Panc1 (cell line): ENCODE measurements around the gene LIMCH1. TPM values are rescaled to one million over a fixed set of nuclear protein-coding genes. Genes with fewer than 3 reads are reported as not detected.

ENCODE experiments used
- ATAC-seq: fragments of 200-7000 bp; cut with Tn5 transposase; 2 replicates; pipeline ENCODE4 v1.9.1; 2020; ENCODE audit warnings: mild to moderate bottlenecking, moderate library complexity
- BruUV-seq: library from RNA; stranded (reverse); fragments of 400-500 nt; replicated peaks from 2 replicates; lab custom pipeline; 2021; lab: Mats Ljungman, UMichigan
- CTCF ChIA-PET: fragments of 300-600 bp; sonication (Branson Sonifier 250); formaldehyde crosslinking; loops from one replicate; lab custom pipeline; 2022; ENCODE audit warnings: antibody characterized with exemption; lab: Charles Lee
- POLR2A ChIA-PET: fragments of 300-600 bp; sonication (Branson Sonifier 250); formaldehyde crosslinking; loops from one replicate; lab custom pipeline; 2022; ENCODE audit warnings: antibody characterized with exemption; lab: Charles Lee
- DNase-seq: peaks from one replicate; pipeline ENCODE4 v3.0.0-alpha.2; 2010; ENCODE audit warnings: low read depth, low spot score
- H3K27ac ChIP-seq: 2 replicates; pipeline ENCODE4 v1.5.1; 2011; ENCODE audit warnings: mild to moderate bottlenecking, low read length, inconsistent platforms
- H3K27me3 ChIP-seq: fragments of 200-500 bp; sonication (Bioruptor generic); 2 replicates; pipeline ENCODE4 v1.6.0; 2014; ENCODE audit warnings: low read length, inconsistent platforms; ENCODE audit not compliant: control insufficient read depth, insufficient read depth
- H3K36me3 ChIP-seq: fragments of 200-500 bp; sonication (Bioruptor generic); 2 replicates; pipeline ENCODE4 v1.5.1; 2014; ENCODE audit warnings: inconsistent platforms, mild to moderate bottlenecking, low read length, moderate library complexity; ENCODE audit not compliant: control insufficient read depth, insufficient read depth
- H3K4me1 ChIP-seq: 2 replicates; pipeline ENCODE4 v1.5.1; 2011; ENCODE audit warnings: inconsistent platforms, mild to moderate bottlenecking, low read length, moderate library complexity; ENCODE audit not compliant: control insufficient read depth, insufficient read depth
- H3K4me3 ChIP-seq, 2 experiments: 2 replicates each; pipeline ENCODE4 v1.5.1; 2011 to 2012; ENCODE audit warnings: low read depth in 2 of 2, low read length in 2 of 2, mild to moderate bottlenecking in 2 of 2, inconsistent platforms in 1 of 2, moderate library complexity in 1 of 2
- H3K9me3 ChIP-seq: fragments of 200-500 bp; sonication (Bioruptor generic); 2 replicates; pipeline ENCODE4 v1.5.1; 2014; ENCODE audit warnings: low read depth, mild to moderate bottlenecking, inconsistent platforms, low read length, moderate library complexity; ENCODE audit not compliant: control insufficient read depth, insufficient read depth
- POLR2AphosphoS5 ChIP-seq: IDR thresholded peaks from 2 replicates; pipeline ENCODE4 v1.6.1; 2012; ENCODE audit warnings: mild to moderate bottlenecking, low read depth, low read length, moderate library complexity
- SIN3A ChIP-seq: IDR thresholded peaks from 2 replicates; pipeline ENCODE4 v1.6.1; 2012; ENCODE audit warnings: low read depth, mild to moderate bottlenecking, low read length, moderate library complexity, borderline replicate concordance; ENCODE audit not compliant: insufficient read depth
- TCF7L2 ChIP-seq: IDR thresholded peaks from 2 replicates; pipeline ENCODE4 v1.6.1; 2011; ENCODE audit warnings: mild to moderate bottlenecking, low read depth, low read length, inconsistent platforms
- in situ Hi-C: cut with HindIII; loops from 2 replicates; pipeline ENCODE4 v1.10.0; 2016; ENCODE audit warnings: low sequenced_read_pairs, low pct_unique_long_range_greater_than_20kb
- intact Hi-C: fragments of 100-400 bp; cut with micrococcal nuclease; formaldehyde crosslinking; loops from one replicate; pipeline ENCODE4 v1.10.0; 2022; ENCODE audit not compliant: unreplicated experiment
- total RNA-seq: library from RNA; stranded (reverse); gene quantifications from one replicate; pipeline ENCODE4 v1.2.1, GENCODE V29; 2021; ENCODE audit not compliant: unreplicated experiment
- TF ChIP-seq, protein P1 (sequence below), 2 experiments: IDR thresholded peaks; 2 replicates each; pipeline ENCODE4 v1.6.1; 2011 to 2012; ENCODE audit warnings: low read depth in 2 of 2, control low read depth in 1 of 2, low read length in 1 of 2, mild to moderate bottlenecking in 1 of 2, moderate library complexity in 1 of 2; ENCODE audit not compliant: insufficient read depth in 1 of 2
- TF ChIP-seq, protein P2 (sequence below): fragments of 450-650 bp; IDR thresholded peaks from 2 replicates; pipeline ENCODE4 v1.5.1; 2017; ENCODE audit warnings: mild to moderate bottlenecking

Gene LIMCH1
- total RNA-seq, 1 experiment from 2014 or later = 3.3 TPM

DNA sequence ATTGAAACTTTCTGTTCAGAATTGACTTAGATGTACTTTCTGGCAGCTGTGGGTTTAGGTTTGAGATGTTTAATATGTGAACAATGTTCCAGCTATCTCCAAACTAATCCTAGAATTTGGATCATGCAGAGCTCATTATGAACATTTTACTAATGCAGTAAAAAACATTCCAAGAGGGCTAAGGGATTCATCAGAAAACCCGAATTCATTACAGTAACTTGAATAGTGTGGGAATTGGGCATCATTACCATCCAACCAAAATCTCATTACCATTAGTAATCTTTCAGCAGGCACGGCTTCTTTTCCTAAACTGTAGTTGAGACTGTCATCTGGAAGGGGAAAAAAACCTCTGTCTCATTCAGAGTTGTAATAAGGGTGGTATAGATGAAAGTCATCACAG, 91.0 kb downstream of the LIMCH1 start:
- ChIA-PET CTCF (no interaction called here), POLR2A (no interaction called here)
- no TSS peak for BruUV-seq
- H3K4me1 ChIP-seq = no peaks in the 10 kb centered on the region
- H3K27ac ChIP-seq = no peak overlapping the region
- H3K4me3 ChIP-seq = no peak overlapping the region
- ATAC-seq (no peak), DNase-seq (no peak)
- TF ChIP-seq, protein P1, sequence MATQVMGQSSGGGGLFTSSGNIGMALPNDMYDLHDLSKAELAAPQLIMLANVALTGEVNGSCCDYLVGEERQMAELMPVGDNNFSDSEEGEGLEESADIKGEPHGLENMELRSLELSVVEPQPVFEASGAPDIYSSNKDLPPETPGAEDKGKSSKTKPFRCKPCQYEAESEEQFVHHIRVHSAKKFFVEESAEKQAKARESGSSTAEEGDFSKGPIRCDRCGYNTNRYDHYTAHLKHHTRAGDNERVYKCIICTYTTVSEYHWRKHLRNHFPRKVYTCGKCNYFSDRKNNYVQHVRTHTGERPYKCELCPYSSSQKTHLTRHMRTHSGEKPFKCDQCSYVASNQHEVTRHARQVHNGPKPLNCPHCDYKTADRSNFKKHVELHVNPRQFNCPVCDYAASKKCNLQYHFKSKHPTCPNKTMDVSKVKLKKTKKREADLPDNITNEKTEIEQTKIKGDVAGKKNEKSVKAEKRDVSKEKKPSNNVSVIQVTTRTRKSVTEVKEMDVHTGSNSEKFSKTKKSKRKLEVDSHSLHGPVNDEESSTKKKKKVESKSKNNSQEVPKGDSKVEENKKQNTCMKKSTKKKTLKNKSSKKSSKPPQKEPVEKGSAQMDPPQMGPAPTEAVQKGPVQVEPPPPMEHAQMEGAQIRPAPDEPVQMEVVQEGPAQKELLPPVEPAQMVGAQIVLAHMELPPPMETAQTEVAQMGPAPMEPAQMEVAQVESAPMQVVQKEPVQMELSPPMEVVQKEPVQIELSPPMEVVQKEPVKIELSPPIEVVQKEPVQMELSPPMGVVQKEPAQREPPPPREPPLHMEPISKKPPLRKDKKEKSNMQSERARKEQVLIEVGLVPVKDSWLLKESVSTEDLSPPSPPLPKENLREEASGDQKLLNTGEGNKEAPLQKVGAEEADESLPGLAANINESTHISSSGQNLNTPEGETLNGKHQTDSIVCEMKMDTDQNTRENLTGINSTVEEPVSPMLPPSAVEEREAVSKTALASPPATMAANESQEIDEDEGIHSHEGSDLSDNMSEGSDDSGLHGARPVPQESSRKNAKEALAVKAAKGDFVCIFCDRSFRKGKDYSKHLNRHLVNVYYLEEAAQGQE (IDR thresholded peaks at IDR 0.05; ENCODE audit: insufficient read depth in 1 of 2, low read depth in 2 of 2, low read length in 1 of 2) = no peak
- TF ChIP-seq SIN3A (no peak), POLR2AphosphoS5 (no peak)
- intact Hi-C loops = no loop called here
- no peaks in the 10 kb centered on the region for H3K36me3 ChIP-seq
- no peaks in the 10 kb centered on the region for H3K9me3 ChIP-seq
- in situ Hi-C loops = no loop called here
- H3K27me3 ChIP-seq = no peaks in the 10 kb centered on the region

DNA sequence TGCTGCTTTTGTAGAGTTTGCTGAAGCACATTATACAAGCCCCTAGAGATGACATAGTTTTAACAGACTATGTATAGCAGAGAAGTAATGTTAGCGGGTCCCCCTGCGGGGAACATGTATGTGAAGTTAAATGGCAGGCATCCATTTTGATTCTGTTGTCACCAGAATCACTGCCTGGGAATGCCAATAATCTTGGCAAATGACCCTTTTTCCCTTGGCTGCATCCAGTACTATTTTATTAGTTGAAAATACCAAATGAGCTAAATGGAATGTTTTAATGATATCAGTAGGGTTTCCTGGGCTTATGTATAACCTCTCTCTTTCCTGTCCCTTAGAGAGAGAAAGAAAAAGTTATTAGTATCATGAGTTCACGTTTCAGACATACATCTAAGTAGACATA, 93.6 kb downstream of the LIMCH1 start:
- intact Hi-C loops = no loop called here
- ChIA-PET CTCF (no interaction called here), POLR2A (no interaction called here)
- Histone ChIP-seq H3K27me3 (no peaks in the 10 kb centered on the region), H3K36me3 (no peaks in the 10 kb centered on the region), H3K4me3 (no peak overlapping the region), H3K4me1 (no peaks in the 10 kb centered on the region), H3K27ac (no peak overlapping the region), H3K9me3 (no peaks in the 10 kb centered on the region)
- TF ChIP-seq TCF7L2 = no peak
- TF ChIP-seq, protein P1 (IDR thresholded peaks at IDR 0.05; ENCODE audit: insufficient read depth in 1 of 2, low read depth in 2 of 2, low read length in 1 of 2) = no peak
- TF ChIP-seq, protein P2, sequence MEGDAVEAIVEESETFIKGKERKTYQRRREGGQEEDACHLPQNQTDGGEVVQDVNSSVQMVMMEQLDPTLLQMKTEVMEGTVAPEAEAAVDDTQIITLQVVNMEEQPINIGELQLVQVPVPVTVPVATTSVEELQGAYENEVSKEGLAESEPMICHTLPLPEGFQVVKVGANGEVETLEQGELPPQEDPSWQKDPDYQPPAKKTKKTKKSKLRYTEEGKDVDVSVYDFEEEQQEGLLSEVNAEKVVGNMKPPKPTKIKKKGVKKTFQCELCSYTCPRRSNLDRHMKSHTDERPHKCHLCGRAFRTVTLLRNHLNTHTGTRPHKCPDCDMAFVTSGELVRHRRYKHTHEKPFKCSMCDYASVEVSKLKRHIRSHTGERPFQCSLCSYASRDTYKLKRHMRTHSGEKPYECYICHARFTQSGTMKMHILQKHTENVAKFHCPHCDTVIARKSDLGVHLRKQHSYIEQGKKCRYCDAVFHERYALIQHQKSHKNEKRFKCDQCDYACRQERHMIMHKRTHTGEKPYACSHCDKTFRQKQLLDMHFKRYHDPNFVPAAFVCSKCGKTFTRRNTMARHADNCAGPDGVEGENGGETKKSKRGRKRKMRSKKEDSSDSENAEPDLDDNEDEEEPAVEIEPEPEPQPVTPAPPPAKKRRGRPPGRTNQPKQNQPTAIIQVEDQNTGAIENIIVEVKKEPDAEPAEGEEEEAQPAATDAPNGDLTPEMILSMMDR = no peak
- no peak for TF ChIP-seq POLR2AphosphoS5
- TF ChIP-seq SIN3A = no peak
- BruUV-seq = no TSS peak
- DNase-seq (no peak), ATAC-seq (no peak)
- in situ Hi-C loops = no loop called here
